Measurements from ENCODE around the gene MAPK8.
A peak's percentile ranks its signal among the peaks of the same experiment; 100 is the strongest.

MAPK8 gene

DNA sequence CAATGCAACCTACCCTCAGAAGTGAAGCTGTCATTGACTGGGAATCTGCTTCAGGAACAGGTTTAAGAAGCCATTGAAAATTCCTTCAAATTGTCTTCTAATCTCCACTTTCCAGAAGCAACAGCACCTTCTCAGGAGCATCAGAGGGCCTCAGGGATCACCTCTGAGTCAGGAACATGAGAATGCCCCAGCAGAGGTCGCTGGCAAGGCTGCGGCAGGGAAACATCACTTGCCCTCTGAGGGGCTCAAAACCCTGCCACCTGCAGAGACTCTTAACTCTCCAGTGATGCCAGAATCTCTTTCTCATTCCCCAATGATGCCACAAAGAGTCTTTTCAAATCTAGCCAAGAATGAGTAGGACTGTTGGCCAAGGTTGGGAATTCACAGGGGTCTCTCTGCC is 5.9 kb upstream of the MAPK8 start:
- DNase-seq (ENCODE audit: low spot score): no peak
- in situ Hi-C loops (cut with MboI; ENCODE audit: low pct_unique_long_range_greater_than_20kb, low sequenced_read_pairs, unreplicated experiment): no loop called here
- TF ChIP-seq CTCF (IDR thresholded peaks at IDR 0.05; ENCODE audit: extremely low read depth, insufficient read depth, missing control alignments): no peak

DNA sequence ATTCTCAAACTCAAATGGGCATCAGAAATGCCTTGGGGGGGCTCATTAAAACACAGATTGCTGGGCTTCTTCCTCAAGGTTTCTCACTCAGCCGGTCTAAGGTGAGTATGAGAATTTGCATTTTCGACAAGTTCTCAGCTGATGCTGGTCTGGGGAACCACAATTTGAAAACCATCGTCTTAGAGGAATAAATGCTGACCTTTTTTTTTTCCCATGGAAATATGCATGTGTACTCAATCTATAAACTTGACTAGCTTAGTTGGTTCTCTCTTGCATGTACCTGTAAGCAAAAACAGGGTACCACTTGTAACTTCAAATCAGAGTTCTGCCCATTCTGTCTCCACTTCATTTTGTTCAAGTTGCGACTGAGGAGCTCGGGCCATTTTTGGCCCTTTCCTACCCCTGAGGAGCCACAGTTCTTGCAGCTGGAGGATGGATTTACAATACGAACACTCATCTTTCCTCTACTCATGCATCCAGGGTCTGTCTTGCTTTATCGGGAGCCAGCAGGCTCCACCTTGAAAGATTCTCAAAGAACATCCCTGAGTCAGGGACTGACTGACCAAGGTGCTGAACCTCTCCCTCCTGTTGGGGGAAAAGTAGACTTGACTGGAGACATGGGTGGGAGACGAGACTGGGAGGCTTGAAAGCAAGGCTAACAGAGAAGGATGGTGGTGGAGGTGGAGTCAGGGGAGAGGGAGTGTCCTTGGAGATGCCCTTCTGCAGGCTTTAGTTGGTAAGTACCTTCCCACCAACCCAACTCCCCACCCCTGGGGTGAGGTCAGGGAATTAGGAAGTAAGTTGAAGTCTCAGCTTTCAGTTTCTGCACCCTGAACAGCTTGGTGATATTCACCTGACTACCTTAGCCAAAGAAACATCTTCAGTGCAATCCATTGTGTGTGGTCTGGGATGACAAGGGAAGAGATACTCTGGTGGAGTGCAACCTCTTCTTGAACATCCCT is 3.7 kb upstream of the MAPK8 start:
- peak; percentile 39 for DNase-seq (ENCODE audit: low spot score)
- in situ Hi-C loops (cut with MboI; ENCODE audit: low pct_unique_long_range_greater_than_20kb, low sequenced_read_pairs, unreplicated experiment): no loop called here
- TF ChIP-seq CTCF (IDR thresholded peaks at IDR 0.05; ENCODE audit: extremely low read depth, insufficient read depth, missing control alignments): no peak

- TF ChIP-seq CTCF (IDR thresholded peaks at IDR 0.05; ENCODE audit: extremely low read depth, insufficient read depth, missing control alignments): no peak
- in situ Hi-C loops (cut with MboI; ENCODE audit: low pct_unique_long_range_greater_than_20kb, low sequenced_read_pairs, unreplicated experiment): no loop called here
- no peak for DNase-seq (ENCODE audit: low spot score)
These were observed 592 bp upstream of the MAPK8 start for GRCh38 chr10:48305905-48306264.

DNA sequence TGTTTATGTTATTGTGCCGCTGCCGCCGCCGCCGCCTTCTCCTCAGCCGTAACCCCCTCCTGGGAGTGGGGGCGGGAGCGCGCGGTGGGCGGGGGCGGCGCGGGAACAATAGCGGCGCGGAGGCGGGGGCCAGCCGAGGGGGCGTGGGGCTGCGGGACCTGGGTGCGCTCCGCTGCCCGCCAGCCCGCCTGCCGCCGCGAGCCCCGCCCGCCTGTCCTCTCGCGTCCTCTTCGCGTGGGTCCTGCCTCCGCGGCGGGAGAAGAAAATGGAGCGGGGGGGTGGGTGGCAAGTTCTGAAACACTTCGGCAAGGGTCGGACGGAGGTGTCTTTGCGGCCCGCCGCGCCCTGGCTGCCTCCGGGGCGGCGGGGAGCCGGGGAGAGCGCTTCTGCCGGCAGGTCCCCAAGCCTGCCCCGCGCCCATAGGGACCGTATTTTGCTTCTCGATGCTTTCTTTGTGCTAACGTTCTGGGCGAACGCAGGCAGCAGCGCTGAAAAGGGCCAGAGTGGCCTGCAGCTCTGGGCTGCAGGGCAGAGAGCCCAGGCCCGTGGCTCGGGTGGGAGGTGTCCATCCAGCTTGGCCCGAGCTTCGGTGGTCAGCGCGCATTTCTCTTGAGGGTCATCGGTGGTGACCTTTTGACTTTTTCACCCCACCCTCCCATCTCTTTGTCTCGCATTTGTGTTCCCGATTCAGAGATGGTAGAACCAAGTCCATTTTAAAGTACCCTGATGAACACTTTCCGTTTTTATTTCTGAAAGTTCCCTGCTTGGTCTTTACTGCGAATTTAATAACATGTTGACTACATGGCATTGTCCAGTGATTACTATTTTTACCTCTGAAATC is 613 bp downstream of the MAPK8 start:
- no peak for TF ChIP-seq CTCF (IDR thresholded peaks at IDR 0.05; ENCODE audit: extremely low read depth, insufficient read depth, missing control alignments)
- peak; percentile 75 for DNase-seq (ENCODE audit: low spot score)
- in situ Hi-C loops (cut with MboI; ENCODE audit: low pct_unique_long_range_greater_than_20kb, low sequenced_read_pairs, unreplicated experiment): no loop called here

DNA sequence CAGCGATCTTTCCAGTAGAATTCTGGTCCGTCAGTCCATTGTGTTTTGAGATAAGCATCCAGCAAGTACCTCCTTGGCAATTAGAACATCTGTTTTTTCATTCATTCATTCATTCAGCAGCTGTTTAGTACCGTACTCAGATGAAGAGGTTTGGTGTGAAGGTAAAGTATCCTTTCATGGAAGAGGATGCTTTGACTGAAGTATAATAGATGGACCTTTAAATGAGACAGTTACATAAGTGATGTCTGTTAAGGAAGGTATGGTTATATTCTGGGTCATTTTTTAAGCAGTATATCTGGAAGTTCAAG is 1.2 kb downstream of the MAPK8 start:
- in situ Hi-C loops (cut with MboI; ENCODE audit: low pct_unique_long_range_greater_than_20kb, low sequenced_read_pairs, unreplicated experiment): no loop called here
- peak; percentile 24 for DNase-seq (ENCODE audit: low spot score)
- no peak for TF ChIP-seq CTCF (IDR thresholded peaks at IDR 0.05; ENCODE audit: extremely low read depth, insufficient read depth, missing control alignments)

DNA sequence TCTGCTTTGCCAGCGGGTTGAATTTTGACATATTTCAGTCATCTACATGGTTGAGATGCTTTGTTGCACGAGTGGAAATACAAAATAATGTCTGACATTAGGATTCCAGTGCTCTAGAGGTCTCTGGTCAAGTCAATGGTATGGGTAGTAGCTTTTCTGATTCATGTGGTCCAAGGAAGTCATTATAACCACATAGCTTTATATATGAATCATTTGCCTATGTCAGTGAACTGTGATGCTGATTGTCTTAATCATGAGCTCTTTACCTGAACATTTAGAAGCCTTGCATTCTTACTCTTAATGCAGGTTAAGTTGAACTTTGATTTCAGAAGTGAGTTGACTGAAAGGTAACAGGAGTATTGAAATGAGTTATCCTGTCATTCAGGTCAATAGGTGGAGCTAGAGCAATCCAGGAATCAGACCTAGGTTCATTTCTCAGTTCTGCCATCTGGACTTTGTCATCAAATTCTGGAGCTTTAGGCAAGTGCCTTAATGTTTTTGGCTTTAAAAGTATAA is 3.3 kb downstream of the MAPK8 start:
- DNase-seq (ENCODE audit: low spot score): peak; percentile 63
- peak; percentile 50 for TF ChIP-seq CTCF (IDR thresholded peaks at IDR 0.05; ENCODE audit: extremely low read depth, insufficient read depth, missing control alignments)
- in situ Hi-C loops (cut with MboI; ENCODE audit: low pct_unique_long_range_greater_than_20kb, low sequenced_read_pairs, unreplicated experiment): no loop called here
